Measurements from ENCODE around the gene IMMP2L. TPM values are rescaled to one million over a fixed set of nuclear protein-coding genes. Genes with fewer than 3 reads are reported as not detected.

Gene IMMP2L
- total RNA-seq, 4 donors from 2014 or later = 12.0 to 22.2 (median 17.5) TPM

GRCh38 chr7:111485701-111486380 lies 76.5 kb downstream of the IMMP2L start:
- Histone ChIP-seq H3K4me1 (peaks cover 0 to 9% (median 0%) of the 10 kb centered on the region in 4 donors), H3K27me3 (no peaks in the 10 kb centered on the region), H3K27ac (replicated peaks in 1 of 4) (no peak overlapping the region), H3K36me3 (no peaks in the 10 kb centered on the region), H3K4me3 (no peak overlapping the region), H3K9me3 (no peaks in the 10 kb centered on the region)
- no peak for TF ChIP-seq POLR2AphosphoS5 (IDR thresholded peaks at IDR 0.05)
- TF ChIP-seq POLR2A (IDR thresholded peaks at IDR 0.05; ENCODE audit: low read depth) = no peak
- TF ChIP-seq EP300 (IDR thresholded peaks at IDR 0.05) = no peak
- TF ChIP-seq CTCF (IDR thresholded peaks at IDR 0.05) = no peak
- no peak for DNase-seq (ENCODE audit: extremely low spot score)
- 72% methylated on average over 4 of the region's 4 CpGs for WGBS
- intact Hi-C loops (cut with DNase I) = loop anchor here (2.0 kb wide), 1 partner anchor 395 kb away; the partner anchor contains the start of gene LRRN3

DNA sequence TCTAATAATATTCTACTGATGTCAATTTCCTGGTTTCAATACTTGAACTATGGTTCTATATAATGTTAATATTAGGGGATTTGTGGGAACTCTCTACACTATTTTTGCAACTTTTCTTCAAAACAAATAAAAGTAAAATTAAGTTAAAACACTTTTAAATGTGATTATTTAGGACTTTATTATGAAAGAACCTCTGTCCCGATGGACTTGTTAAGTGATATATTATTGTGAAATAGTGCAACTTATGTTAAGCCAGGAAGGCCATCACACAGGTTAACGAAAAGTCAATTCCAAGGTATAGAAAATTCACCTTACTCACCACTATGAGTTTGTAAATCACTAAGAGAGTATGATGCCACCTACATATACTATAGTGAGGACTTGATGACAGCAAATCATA lies 79.2 kb downstream of the IMMP2L start:
- H3K27me3 ChIP-seq = no peaks in the 10 kb centered on the region
- no peak overlapping the region for H3K27ac ChIP-seq (replicated peaks in 1 of 4)
- no peaks in the 10 kb centered on the region for H3K36me3 ChIP-seq
- TF ChIP-seq POLR2AphosphoS5 (IDR thresholded peaks at IDR 0.05) (no peak), CTCF (IDR thresholded peaks at IDR 0.05) (no peak), POLR2A (IDR thresholded peaks at IDR 0.05; ENCODE audit: low read depth) (no peak), EP300 (IDR thresholded peaks at IDR 0.05) (no peak)
- no peaks in the 10 kb centered on the region for H3K9me3 ChIP-seq
- DNase-seq (ENCODE audit: extremely low spot score) = no peak
- 99% methylated on average over 2 of the region's 2 CpGs for WGBS
- peaks cover 0 to 9% (median 0%) of the 10 kb centered on the region in 4 donors for H3K4me1 ChIP-seq
- intact Hi-C loops (cut with DNase I) = no loop called here
- no peak overlapping the region for H3K4me3 ChIP-seq

DNA sequence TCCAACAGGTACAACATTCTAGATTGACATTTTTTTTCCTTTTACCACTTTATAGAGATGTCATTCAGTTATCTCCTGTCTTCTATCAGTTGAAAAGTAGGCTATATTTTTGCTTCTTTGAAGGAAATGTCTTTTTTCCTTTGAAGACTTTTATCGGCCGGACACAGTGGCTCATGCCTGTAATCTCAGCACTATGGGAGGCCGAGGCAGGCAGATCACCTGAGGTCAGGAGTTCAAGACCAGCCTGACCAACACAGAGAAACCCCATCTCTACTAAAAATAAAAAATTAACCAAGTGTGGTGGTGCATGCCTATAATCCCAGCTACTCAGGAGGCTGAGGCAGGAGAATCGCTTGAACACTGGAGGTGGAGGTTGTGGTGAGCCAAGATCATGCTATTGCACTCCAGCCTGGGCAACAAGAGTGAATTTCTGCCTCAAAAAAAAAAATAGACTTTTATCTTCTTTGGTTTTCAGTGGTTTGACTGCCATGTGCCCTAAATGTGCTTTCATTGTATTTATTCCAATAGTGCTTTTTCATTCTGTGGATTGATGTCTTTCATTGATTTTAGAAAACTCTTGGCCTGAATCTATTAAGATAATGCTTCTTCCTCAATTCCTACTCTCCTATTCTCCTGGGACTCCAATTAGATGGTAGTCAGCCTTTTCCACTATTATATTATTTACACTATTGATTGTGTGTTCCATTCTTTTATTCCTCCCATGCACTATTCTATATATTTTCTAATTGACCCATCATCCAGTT lies 84.6 kb downstream of the IMMP2L start:
- WGBS = 99% methylated on average over 4 of the region's 4 CpGs
- H3K36me3 ChIP-seq = no peaks in the 10 kb centered on the region
- intact Hi-C loops (cut with DNase I) = no loop called here
- H3K27me3 ChIP-seq = no peaks in the 10 kb centered on the region
- H3K4me3 ChIP-seq = no peak overlapping the region
- H3K4me1 ChIP-seq = peaks cover 0 to 10% (median 3%) of the 10 kb centered on the region in 4 donors
- no peak for TF ChIP-seq POLR2AphosphoS5 (IDR thresholded peaks at IDR 0.05)
- TF ChIP-seq EP300 (IDR thresholded peaks at IDR 0.05) = no peak
- TF ChIP-seq CTCF (IDR thresholded peaks at IDR 0.05) = no peak
- TF ChIP-seq POLR2A (IDR thresholded peaks at IDR 0.05; ENCODE audit: low read depth) = no peak
- no peak overlapping the region for H3K27ac ChIP-seq (replicated peaks in 1 of 4)
- DNase-seq (ENCODE audit: extremely low spot score) = no peak
- H3K9me3 ChIP-seq = no peaks in the 10 kb centered on the region

- intact Hi-C loops (cut with DNase I) = no loop called here
- TF ChIP-seq CTCF (IDR thresholded peaks at IDR 0.05) (no peak), POLR2AphosphoS5 (IDR thresholded peaks at IDR 0.05) (no peak)
- 93% methylated on average over 2 of the region's 2 CpGs for WGBS
- H3K27me3 ChIP-seq = no peaks in the 10 kb centered on the region
- H3K36me3 ChIP-seq = no peaks in the 10 kb centered on the region
- H3K4me3 ChIP-seq = no peak overlapping the region
- no peaks in the 10 kb centered on the region for H3K9me3 ChIP-seq
- no peak overlapping the region for H3K27ac ChIP-seq (replicated peaks in 1 of 4)
- DNase-seq (ENCODE audit: extremely low spot score) = no peak
- peaks cover 0 to 10% (median 3%) of the 10 kb centered on the region in 4 donors for H3K4me1 ChIP-seq
These were observed 85.6 kb downstream of the IMMP2L start for GRCh38 chr7:111476586-111477293.

All from esophagus muscularis mucosa (tissue), 4 donors.